Measurements from ENCODE around the gene CCDC47.
A peak's percentile ranks its signal among the peaks of the same experiment; 100 is the strongest.

CCDC47 gene

DNA sequence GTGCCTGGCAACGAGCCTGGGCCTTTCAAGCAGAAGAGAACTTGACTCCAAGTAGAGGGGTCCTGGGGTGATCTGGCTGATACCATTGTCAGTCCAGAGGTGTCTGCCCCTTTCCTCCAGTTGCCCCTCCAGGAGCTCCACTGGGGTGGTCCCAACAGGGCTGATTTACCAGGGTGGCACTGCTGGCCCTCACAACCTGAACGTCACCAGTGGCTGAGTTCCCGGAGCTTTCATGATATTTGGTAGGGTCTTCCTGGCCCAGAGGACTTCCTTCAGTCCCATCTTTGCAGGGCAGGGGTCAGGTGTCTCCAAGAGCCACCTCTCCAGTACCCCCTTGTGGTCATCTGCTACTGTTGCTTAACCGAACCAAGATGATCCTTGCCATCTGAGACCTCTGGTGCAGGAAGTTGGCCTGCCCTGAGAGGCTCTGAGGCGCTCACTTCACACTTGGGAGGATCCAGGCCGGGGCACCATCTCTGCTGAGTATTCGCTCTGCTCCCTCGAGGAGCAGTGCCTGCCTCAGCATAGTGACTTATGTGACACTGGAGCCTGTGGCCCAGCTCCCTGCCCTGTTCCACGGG is 76.9 kb downstream of the CCDC47 start:
- peak; percentile 58 for DNase-seq

DNA sequence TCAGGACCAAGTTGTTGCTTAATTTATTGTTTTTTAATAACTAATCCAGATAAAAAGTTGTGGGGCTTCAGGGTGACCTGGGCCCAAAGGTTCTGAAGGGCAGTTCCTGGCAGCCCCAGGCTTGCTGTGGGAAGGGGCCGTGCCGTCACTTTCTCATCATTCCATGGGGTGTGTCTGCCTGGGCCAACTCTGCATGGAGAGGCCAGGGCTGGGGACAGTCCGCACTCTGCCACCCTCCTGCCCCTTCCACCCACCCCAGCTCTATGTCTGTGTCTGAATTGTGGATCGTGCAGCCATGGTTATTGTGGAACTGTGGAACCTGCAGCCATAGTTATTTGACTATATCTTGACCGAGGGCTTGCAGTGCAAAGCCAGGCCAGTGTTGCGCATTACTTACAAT is 77.5 kb downstream of the CCDC47 start:
- no peak for DNase-seq
